Left cardiac atrium (tissue), 4 donors: ENCODE data around the gene RNGTT. TPM values are rescaled to one million over a fixed set of nuclear protein-coding genes. Genes with fewer than 3 reads are reported as not detected.
"Not testable (repeated sequence)": the region's sequence is repeated elsewhere in the genome, so short reads cannot be mapped to it uniquely, and the experiment has no call there.

Experiments used
- ATAC-seq, 2 donors: fragments of 200-7000 bp; cut with Tn5 transposase; one replicate each; pipeline ENCODE4 v1.9.1; 2020; ENCODE audit warnings: mild to moderate bottlenecking in 2 of 2, moderate library complexity in 2 of 2
- DNase-seq: peaks from one replicate; pipeline ENCODE4 v3.0.0-alpha.2; 2020
- intact Hi-C, 2 donors: fragments of 100-400 bp; cut with DNase I; formaldehyde crosslinking; loops; one replicate each; pipeline versions ENCODE4 v1.14.1 to v1.15.1; 2022 to 2023
- long read RNA-seq: library from polyadenylated mRNA; unstranded; transcript quantifications from one replicate; pipeline ENCODE4 v2.0.0, GENCODE V29; 2021
- total RNA-seq, 2 donors: library from RNA; stranded (reverse); fragmentation: NEBNext Ultra II Directional; extraction: Animal tissue kit (Norgen Biotek cat#: 25700); gene quantifications; one replicate each; pipeline ENCODE4 v1.2.1, GENCODE V29; 2021
- donor health status: DM: no; HTN: yes; CAD: no.
- donor health status: DM: no; HTN: yes; CAD: no; lungs with severe emphysema.
- donor health status: DM: yes; HTN: yes; CAD: no.
- donor health status: Dilated cardiomyopathy.

Gene RNGTT
- 10 to 100 TPM in 1 of 2 donors, 1 to 10 TPM in 1; 8.6 to 10.1 TPM for total RNA-seq
- long read RNA-seq, full-length matches to known transcripts: 5 of 9 reads
- long read RNA-seq, partial matches to known transcripts: 2 of 9 reads
- long read RNA-seq, other reads (novel, unspliced or antisense): 2 of 9 reads

DNA sequence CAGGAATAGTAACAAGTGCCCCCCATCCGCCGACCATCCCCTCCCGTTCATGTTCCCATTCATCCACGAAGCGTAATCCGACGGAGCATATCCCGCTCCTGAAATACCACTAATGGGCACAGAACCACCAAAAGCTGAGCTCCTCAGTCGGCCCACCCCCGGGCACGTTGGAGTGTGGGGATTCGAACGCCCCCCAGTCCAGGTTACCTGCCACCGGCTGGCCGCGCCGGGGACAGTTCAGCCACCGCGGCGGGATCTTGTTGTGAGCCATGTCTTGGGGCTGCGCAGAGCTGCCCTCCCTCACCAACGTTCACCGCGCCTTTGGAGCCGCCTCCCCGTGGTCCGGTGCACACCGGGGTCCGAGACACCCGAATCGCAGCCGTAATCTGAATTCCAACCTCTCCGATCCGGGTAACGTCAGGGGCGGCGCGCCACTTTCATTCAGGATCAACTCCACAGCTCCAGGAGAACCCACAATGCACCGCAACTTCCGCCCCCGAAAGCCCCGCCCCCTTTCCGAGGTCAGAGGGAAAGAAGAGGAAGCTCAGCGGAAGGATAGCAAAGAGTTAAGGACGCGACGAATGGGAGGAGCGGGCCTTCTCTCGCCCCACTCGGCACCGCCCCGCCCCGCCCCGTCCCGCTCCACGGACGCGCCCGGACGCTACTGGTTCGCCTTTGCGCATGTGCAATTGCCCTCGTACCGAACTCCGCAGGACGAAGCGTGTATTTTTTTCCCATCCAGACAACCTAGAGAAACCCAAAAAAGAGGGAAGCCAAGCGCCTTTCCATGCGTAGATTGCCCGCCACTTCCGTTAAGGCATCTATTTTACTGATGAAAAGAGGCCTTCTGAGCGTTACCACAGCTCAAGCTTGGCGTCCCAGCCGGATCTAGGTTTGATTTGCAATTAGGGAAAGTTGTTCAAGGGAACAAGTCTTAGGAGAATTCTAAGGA is at the start of gene RNGTT:
Gene RNGTT (minus strand): TSS at position 480 of the 952 bp plus-strand sequence. CDS start 209 bp downstream, at position 271.
- DNase-seq (peak; percentile 99), ATAC-seq (peak; percentile 100)
- intact Hi-C loops: no loop called here

DNA sequence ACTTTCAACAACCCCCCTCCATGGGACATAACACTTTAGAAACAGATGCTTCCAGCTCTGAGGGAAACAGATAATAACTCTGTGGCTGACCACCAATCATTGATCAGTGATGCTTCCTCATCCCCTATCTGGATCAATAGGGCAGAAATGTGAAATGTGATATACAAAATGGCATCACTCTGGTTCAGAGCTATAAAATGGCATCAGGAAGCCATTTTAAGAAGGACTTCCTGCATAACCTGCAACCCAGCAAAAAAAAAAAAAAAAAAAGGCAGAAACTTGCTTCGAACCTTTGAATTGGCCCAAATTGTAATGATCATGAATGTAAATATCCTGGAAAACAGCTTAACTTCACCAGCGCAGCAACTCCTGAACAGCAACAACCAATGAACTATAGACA is 48.0 kb upstream of the RNGTT start:
- no peak for ATAC-seq
- intact Hi-C loops: no loop called here
- no peak for DNase-seq

DNA sequence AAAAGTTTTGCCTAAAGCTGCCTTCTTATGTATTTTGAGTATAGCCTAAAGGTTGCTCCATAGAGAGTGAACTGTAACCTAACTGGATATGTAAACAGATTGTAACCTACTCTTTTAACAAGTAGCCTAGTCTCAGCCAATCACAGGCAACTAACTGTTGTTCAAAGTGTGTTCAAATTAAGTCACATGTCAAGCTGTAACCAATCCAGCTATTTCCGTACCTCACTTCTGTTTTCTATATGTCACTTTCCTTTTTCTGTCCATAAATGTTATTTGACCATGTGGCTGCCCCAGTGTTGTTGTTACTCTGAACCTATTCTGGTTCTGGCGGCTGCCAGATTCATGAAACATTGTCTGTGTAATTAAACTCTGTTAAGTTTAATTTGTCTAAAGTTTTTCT is 47.4 kb upstream of the RNGTT start:
- no peak for DNase-seq
- no peak for ATAC-seq
- intact Hi-C loops: no loop called here

DNA sequence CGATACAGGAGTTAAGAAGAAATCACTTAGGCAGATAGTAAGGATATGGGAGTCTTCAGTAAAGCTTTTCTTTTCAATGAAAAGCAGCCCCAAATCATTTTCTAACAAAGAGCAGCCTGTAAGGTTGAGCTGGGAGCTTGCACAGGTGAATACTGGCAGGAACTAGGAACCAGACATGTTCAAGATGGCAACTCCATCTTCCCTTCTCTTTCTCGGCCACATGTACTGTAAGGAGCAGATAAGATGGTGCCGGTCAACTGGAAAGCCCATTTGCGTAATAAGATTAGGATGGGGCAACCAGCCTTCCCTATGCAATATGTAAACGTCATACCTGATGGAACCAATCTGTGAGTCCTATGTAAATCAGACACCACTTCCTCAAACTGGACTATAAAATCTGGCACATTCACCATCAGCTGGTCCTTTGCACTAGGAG is 46.2 kb upstream of the RNGTT start:
- ATAC-seq (no peak), DNase-seq (no peak)
- intact Hi-C loops: no loop called here

DNA sequence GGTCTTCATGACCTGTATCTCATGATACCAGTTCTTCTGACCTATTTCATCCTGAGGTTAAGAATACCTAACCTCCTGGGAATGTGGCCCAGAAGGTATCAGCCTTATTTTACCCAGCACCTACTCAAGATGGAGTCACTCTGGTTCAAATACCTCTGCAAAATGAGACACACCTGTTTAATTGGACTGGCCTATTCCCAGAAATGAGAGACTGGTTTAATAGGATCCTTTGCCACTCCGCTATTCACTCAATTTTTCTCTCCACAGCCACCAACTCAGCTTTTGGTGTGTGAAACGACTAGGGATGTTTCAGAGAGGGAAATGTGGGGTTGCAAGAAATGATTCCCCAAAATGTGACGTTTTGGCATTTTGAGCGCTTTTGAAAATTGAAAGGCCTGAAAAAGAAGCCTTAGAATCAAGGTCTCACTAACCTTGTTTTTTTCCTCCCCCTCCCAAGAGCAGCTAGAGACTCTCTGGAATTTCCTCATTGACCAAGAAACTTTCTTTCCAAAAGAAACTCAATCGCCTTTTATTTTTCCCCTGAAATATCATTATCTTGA is 45.5 kb upstream of the RNGTT start:
- DNase-seq: no peak
- ATAC-seq: no peak
- intact Hi-C loops: no loop called here

DNA sequence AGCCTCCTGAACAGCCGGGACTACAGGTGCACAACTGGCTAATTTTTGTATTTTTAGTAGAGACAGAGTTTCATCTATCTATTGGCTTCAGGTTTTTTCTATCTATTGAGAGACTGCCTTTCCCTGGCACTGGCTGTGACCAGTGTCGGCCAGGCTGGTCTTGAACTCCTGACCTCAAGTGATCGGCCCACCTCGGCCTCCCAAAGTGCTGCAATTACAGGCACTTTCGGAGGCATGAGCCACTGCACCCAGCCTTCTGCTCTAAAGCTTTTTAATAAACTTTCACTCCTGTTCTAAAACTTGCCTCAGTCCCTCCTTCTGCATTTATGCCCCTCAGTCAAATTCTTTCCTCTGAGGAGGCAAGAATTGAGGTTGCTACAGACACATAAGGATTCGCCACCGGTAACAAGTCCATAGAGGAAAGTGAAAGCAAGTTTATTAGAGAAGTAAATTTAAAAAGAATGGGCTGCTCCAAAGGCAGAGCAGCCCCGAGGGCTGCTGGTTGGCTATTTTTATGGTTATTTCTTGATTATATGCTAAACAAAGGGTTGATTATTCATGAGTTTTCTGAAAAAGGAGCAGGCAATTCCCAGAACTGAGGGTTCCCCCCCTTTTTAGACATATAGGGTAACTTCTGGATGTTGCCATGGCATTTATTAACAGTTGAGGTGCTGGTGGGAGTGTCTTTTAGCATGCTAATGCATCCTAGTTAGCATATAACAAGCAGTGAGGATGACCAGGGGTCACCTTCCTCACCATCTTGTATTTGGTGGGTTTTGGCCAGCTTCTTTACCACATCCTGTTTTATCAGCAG is 44.8 kb upstream of the RNGTT start:
- intact Hi-C loops: no loop called here
- ATAC-seq: no peak

DNA sequence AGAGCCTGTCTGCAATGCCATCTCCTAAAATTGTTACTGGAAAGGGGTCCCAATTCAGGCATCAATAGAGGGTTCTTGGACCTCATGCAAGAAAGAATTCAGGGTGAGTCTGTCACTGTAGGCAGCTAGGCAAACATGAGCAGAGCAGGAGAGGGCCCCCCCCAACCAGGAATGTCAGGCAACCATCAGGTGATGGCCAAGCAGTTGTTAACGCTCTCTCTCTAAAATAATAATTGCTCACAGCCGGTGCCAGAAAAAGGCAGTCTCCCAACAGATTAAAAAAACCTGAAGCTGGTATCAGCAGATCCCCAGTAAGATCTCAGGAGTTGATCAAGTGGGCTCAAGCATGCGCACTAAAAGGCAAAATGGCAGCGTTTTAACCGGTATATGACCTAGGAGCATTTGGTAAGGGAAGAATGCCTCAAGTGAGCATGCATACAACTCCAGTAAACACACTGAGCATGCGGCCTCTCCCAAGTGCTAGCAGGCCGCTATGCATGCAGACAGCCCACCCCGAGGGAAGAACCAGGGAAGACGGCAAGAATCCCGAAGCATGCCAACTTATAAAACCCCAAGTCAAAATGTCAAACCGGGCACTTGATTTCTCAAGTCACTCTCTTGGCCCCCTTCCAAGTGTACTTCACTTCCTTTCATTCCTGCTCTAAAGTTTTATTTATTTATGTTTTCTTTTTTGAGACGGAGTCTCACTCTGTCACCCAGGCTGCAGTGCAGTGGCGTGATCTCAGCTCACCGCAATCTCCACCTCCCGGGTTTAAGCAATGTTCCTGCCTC is 44.0 kb upstream of the RNGTT start:
- ATAC-seq (no peak), DNase-seq (no peak)
- intact Hi-C loops: no loop called here

More for the DNA sequence above, 44.8 kb upstream of the RNGTT start:
- DNase-seq: no peak

DNA sequence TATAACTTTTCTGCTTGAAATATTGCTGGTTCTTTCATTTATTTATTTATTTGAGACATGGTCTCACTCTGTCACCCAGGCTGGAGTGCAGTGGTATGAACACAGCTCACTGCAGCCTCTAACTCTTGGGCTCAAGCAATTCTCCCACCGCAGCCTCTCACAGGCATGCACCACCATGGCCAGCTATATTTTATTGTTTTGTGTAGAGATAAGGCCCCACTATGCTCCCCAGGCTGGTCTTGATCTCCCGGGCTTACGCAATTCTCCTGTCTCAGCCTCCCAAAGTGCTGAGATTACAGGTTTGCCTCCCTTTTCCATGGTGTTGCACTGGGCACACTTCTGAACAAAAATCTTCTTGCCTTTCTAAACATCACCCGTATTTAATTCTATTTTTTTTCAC is 39.1 kb upstream of the RNGTT start:
- intact Hi-C loops: no loop called here
- ATAC-seq: no peak
- DNase-seq: no peak

DNA sequence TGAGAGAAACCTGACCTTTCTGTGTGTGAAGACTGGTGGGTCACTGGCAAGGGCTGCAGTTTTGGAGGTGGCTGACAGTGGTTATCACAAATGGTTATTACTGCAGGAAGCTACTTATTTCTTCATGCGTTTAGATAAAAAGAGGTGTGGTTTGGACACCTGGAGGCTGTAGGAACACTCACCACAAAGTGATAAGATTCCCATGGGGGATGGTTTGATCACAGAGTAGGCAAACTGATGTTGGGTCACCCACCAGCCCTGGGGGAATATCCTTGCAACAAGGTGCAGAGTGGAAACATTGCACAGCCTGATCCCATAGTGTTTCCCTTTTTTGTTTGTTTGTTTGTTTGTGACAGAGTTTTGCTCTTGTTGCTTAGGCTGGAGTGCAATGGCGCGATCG is 33.9 kb upstream of the RNGTT start:
- ATAC-seq: no peak
- DNase-seq: no peak
- intact Hi-C loops: no loop called here

DNA sequence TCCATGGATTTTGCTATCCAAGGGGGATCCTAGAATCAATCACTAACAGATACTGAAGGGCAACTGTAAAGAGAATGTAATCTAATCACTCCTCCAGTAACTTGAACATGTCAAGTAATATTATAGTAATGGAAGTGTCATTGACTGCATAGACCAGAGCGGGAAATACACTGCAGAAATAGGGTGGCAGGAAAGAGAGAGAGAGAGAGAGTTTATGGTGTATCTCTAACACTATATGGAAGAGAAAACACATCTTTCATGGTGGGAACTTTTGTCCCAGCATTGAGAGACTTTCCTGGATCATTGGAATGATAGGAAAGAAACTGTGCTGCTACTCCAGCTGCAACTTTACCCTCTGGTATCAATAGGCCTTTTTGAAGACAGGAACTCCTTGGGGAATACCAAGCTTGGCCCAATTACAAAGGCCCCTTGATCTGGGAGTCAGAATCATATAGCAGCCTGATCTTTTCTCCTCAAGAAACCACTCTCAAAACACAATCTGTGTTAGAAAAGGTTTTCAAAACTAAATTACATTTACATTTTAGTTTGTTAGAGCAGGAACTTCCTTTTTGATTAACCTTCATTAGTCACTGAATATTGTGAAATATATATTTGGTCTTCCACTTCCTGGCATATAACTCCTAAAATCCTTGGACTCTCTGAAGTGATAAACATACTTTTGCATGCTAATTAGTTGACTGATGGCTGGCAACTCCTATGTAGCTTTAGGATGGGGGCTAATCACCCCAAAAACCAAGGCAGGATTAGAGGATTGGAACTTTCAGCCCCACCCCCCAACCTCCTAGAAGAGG is 29.5 kb upstream of the RNGTT start:
- intact Hi-C loops: no loop called here
- DNase-seq: no peak
- ATAC-seq: no peak

DNA sequence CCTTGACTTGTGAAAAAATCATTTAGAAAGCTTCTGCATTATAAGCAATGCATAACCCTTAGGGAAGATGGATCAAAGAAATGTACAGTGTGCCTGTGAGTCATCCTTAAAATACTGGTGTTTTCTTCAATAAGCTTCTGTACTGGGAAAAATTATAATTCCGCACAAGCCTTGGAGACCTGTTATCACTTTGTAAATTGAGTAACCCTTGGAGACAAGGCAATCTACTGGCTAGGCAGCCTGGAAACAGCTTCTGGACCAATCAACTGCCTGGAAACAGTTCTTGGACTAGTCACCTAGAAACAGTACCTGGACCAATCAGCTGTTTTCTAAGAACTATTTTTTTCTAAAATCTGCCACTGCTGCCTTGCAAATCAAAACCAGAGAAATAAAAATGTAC is 25.8 kb upstream of the RNGTT start:
- ATAC-seq (peak; percentile 47 to 89), DNase-seq (no peak)
- intact Hi-C loops: loop anchor here (10.0 kb wide), 2 partner anchors 126 to 376 kb away; partner anchors contain the start of gene SRSF12 (in 1 of the 2)

DNA sequence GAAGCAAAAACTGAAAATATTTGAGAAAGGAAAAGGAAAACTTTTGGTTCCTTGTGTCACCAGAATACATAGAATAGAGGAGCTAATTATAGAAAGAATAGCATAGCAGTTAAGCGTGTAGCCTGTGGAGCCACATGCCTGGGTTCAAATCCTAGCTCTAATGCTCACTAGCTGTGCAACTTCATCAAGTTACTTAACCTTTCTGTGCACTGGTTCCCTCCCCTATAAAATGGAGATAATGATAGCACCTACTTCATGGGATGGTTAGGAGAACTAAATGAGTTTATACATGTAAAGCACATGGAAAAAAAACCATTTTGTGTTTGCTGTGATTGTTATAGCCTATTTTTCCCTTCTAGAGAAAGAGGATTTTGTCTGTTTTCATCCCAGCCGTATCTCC is 24.5 kb upstream of the RNGTT start:
- intact Hi-C loops: loop anchor here (10.0 kb wide), 2 partner anchors 127 to 377 kb away; partner anchors contain the start of gene SRSF12 (in 1 of the 2)
- no peak for ATAC-seq
- DNase-seq: no peak

DNA sequence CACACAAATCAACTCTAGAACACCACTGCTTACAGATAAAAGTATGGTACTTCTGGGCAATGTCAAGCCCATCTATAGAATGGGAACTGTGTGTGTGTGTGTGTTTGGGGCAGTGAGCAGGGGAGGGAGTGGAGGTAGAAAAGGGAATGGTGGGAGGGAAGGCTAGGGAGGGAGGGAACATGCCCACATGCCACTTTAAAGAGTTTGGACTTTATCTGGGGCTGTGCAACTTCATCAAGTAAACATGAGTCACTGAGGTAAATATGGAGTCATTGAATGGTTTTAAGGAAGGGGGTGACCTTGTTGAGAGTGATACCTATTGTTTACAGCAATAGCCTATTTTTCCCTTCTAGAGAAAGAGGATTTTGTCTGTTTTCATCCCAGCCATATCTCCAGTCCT is 22.5 kb upstream of the RNGTT start:
- intact Hi-C loops: loop anchor here (10.0 kb wide), 2 partner anchors 129 to 379 kb away; partner anchors contain the start of gene SRSF12 (in 1 of the 2)
- no peak for DNase-seq
- no peak for ATAC-seq

DNA sequence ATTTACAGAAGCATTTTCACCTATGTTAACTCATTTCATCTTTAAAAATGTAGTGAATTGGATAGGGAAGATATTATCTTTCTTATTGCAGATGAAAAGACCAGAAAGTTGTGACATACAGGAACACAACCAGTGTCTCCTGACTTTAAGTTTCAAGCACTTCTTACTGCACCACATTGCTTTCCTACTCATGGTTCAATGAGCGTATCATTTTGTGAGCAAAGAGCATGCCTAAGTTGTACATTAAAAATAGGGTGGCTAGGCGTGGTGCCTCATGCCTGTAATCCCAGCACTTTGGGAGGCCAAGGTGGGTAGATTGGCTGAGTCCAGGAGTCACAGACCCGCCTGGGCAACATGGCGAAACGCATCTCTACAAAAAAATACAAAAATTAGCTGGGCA is 21.2 kb upstream of the RNGTT start:
- intact Hi-C loops: loop anchor here (5.0 to 10.0 kb wide), 4 partner anchors 98 to 380 kb away; partner anchors contain the start of genes PNRC1 (in 1 of the 2) and SRSF12 (in 1 of the 2)
- DNase-seq: no peak

DNA sequence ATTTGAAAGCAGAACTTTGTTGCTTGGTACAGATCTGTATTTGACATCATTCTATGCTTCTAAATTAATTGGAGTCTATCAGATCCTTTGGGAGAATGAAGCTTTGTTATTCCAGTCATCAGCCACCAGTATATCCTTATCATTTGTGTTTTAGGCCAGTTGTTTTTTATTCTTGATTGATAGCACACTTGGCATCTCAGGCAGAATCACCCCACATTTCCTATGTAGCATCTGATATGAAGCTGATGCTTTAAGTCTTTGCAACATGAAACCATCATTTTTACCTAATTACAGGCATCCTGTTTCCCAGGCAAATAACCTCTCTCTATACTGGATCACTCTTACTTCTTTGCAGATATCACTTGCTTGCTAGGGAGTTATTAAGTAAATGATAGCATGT is 20.7 kb upstream of the RNGTT start:
- DNase-seq (no peak), ATAC-seq (no peak)
- intact Hi-C loops: loop anchor here (5.0 to 10.0 kb wide), 4 partner anchors 98 to 381 kb away; partner anchors contain the start of genes PNRC1 (in 1 of the 2) and SRSF12 (in 1 of the 2)

More for the DNA sequence above, 21.2 kb upstream of the RNGTT start:
- no peak for ATAC-seq

DNA sequence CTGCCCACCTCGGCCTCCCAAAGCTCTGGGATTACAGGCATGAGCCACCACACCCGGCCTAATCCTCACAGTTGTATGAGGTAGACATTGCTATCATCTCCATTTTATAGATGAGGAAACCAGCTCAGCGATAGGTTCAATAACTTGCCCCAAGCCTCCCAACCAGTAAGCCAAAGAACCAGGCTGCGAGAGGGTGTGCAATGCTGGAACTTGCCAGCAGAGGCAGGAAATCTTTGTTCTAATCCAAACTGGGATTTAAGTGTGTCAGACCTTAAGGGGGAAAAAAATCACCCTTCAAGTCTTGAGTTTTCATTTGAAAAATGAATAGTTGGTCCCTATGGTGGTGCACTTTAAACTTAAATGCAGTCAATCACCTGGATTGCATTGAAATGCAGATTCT is 20.1 kb upstream of the RNGTT start:
- intact Hi-C loops: loop anchor here (2.0 to 10.0 kb wide), 6 partner anchors 49 to 381 kb away; partner anchors contain the start of genes PNRC1 (in 1 of the 2) and SRSF12 (in 1 of the 2)
- ATAC-seq (peak; percentile 46 to 74), DNase-seq (no peak)

DNA sequence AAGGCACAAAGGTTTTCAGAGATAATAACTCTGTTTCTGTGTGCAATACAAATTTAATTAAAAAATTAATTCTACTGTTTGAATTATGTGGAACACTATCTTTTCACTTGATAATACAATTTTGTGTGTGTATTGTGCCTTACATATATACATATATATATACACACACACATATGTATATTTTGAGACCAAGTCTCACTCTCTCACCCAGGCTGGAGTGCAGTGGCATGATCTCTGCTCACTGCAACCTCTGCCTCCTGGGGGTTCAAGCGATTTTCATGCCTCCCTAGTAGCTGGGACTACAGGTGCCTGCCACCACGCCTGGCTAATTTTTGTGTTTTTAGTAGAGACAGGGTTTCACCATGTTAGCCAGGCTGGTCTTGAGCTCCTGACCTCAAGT is 19.7 kb upstream of the RNGTT start:
- DNase-seq: not testable (repeated sequence)
- peak in 1 of 2 donors; percentile 17 for ATAC-seq
- intact Hi-C loops: loop anchor here (2.0 to 10.0 kb wide), 6 partner anchors 50 to 382 kb away; partner anchors contain the start of genes PNRC1 (in 1 of the 2) and SRSF12 (in 1 of the 2)
